BJ (cell line): Measurements from ENCODE around the gene NME3. TPM values are rescaled to one million over a fixed set of nuclear protein-coding genes. Genes with fewer than 3 reads are reported as not detected.
A peak's percentile ranks its signal among the peaks of the same experiment; 100 is the strongest.

Source experiments
- CTCF ChIA-PET: fragments of 350-600 bp; formaldehyde crosslinking; extraction: SDS; loops from one replicate; lab custom pipeline; 2021; ENCODE audit warnings: antibody characterized with exemption, inconsistent platforms; lab: Yijun Ruan, JAX
- POLR2A ChIA-PET: fragments of 300-600 bp; sonication (Branson Sonifier 250); formaldehyde crosslinking; extraction: SDS; loops from one replicate; lab custom pipeline; 2021; ENCODE audit warnings: antibody characterized with exemption; lab: Charles Lee
- DNase-seq: peaks from one replicate; pipeline ENCODE4 v3.0.0-alpha.2; 2011; ENCODE audit warnings: low read depth
- H3K27me3 ChIP-seq: 2 replicates; pipeline ENCODE4 v1.6.0; 2011; ENCODE audit warnings: low read length; ENCODE audit not compliant: control insufficient read depth, insufficient read depth
- H3K36me3 ChIP-seq: 2 replicates; pipeline ENCODE4 v1.5.1; 2011; ENCODE audit warnings: low read length; ENCODE audit not compliant: control insufficient read depth, insufficient read depth
- H3K4me3 ChIP-seq: 2 replicates; pipeline ENCODE4 v1.5.1; 2011; ENCODE audit warnings: low read depth, mild to moderate bottlenecking, control low read depth, low read length
- polyA plus RNA-seq: library from polyadenylated mRNA; depleted of rRNA; stranded (reverse); fragments of >200 nt; gene quantifications from 2 replicates; pipeline ENCODE4 v1.2.3, GENCODE V29; 2011
- TF ChIP-seq, protein P1 (sequence below): IDR thresholded peaks from 2 replicates; pipeline ENCODE4 v1.5.1; 2011; ENCODE audit warnings: low read depth, mild to moderate bottlenecking, control low read depth, inconsistent platforms, low read length, moderate library complexity; ENCODE audit not compliant: insufficient read depth

NME3 gene
- polyA plus RNA-seq, 1 experiment, result 34.3 TPM

DNA sequence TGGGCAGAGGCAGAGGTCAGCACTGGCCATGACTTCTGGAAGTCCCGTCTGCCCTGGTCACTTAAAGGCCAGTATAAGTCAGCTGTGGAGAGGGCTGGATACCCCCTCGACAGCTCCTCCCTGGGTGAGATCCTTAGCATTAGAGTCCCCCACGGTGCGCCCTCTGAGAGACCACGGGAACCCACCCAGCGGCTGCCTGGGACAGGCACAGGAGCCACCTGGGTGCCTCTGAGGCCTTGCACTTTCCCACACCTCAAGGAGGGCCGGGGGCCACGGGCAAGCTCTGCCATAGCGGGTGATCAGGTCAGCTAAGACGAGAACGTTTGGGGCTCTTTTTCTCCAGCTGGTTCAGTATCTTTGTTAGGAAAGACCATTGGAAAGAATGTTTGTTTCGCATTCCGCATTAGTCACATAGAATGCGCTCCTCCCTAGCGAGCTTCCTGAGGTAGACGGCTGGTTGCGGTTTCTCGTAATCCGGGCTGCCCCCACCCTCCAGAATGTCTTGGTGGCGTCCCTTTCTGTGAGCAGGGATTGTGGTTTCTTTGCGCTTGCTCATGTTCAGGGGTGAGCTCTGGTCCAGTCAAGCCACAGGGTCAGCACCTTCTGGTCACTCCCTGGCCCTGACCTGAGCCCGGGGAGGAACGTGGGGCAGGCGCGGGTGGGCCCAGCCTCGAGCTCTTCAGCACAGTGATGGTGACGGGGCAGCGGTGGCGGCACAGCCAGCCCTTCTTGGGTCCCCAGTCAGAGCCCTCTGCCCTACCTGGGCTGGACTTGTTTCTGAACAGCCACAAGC is 25.2 kb downstream of the NME3 start:
- CTCF ChIA-PET, result interaction anchor here (0.7 to 1.5 kb wide), 5 partner anchors 12 to 40 kb away, joined by 3 to 5 read pairs (median 3); partner anchors contain the start of genes EME2, MAPK8IP3 and MRPS34
- TF ChIP-seq, protein P1, sequence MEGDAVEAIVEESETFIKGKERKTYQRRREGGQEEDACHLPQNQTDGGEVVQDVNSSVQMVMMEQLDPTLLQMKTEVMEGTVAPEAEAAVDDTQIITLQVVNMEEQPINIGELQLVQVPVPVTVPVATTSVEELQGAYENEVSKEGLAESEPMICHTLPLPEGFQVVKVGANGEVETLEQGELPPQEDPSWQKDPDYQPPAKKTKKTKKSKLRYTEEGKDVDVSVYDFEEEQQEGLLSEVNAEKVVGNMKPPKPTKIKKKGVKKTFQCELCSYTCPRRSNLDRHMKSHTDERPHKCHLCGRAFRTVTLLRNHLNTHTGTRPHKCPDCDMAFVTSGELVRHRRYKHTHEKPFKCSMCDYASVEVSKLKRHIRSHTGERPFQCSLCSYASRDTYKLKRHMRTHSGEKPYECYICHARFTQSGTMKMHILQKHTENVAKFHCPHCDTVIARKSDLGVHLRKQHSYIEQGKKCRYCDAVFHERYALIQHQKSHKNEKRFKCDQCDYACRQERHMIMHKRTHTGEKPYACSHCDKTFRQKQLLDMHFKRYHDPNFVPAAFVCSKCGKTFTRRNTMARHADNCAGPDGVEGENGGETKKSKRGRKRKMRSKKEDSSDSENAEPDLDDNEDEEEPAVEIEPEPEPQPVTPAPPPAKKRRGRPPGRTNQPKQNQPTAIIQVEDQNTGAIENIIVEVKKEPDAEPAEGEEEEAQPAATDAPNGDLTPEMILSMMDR, result no peak
- peak; percentile 37 for DNase-seq
- peaks cover 36% of the 10 kb centered on the region for H3K36me3 ChIP-seq
- H3K4me3 ChIP-seq, result no peak overlapping the region
- POLR2A ChIA-PET, result no interaction called here
- H3K27me3 ChIP-seq, result no peaks in the 10 kb centered on the region

DNA sequence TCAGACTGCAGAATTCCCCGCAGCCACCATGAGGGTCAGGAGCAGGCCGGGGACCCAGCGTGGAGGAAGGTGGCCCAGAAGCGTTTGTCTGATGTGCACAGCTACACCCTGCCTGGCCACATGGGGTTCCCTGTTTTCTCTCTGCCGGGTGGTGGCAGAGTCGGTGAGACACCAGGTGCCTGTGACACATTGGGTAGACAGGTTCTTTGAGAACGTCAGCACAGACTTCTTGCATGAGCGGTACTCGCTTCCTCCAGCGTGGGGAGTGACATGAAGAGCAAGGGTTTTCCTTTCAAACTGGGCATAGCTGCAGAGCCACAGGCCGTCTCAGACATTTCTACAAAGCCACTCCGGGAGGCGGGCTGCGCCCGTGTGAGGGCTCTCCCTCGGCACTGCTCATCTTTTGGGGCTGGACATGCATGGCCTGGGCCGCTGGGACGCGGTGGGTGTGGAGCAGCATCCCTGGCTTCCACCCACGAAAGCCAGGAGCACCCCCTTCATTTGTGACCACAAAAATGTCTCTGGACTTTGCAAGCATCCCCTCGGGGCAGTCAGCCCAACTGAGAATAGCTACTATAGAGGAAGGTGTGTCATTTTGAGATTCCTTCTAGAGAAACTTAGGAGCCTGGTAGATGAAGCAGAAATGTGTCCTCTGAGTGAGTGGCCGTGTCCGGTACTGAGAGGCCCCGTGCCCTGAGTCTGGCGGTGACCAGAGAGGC is 26.0 kb downstream of the NME3 start:
- CTCF ChIA-PET, result interaction anchor here (0.7 to 1.4 kb wide), 4 partner anchors 12 to 39 kb away, joined by 3 to 5 read pairs (median 3); partner anchors contain the start of genes EME2, MAPK8IP3 and MRPS34
- Histone ChIP-seq H3K36me3 (peaks cover 38% of the 10 kb centered on the region), H3K4me3 (no peak overlapping the region), H3K27me3 (no peaks in the 10 kb centered on the region)
- DNase-seq, result peak; percentile 75
- TF ChIP-seq, protein P1, result no peak
- POLR2A ChIA-PET, result no interaction called here

DNA sequence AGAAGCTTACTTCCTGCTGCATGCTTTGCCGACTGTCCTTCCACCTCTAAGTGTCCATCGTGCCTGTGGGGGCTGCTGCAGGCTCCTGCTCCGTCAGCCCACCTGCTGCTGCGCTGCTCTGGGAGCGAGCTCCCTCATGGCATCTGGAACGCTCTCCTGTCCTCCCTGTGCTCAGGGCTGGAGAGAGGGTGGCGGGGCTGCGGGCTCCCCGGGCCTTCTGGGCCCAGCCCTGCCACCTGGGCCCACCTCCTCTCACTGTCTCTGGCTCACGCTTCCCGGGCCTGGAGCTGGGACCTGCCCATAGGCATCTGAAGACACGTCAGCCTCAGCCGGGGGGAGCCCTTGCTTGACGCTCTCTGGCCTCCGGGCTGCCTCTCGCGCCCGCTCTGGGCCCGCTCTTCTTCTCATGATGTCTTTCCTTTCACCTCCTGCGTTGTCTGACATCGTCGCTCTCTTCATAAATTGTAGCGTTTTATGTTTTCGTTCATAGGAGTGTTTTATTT is 27.0 kb downstream of the NME3 start:
- H3K4me3 ChIP-seq, result no peak overlapping the region
- ChIA-PET POLR2A (no interaction called here), CTCF (interaction anchor here (0.8 to 0.9 kb wide), 2 partner anchors 20 to 38 kb away, joined by 3 read pairs; partner anchors contain the start of gene MAPK8IP3)
- peaks cover 35% of the 10 kb centered on the region for H3K36me3 ChIP-seq
- TF ChIP-seq, protein P1, result no peak
- DNase-seq, result no peak
- no peaks in the 10 kb centered on the region for H3K27me3 ChIP-seq

DNA sequence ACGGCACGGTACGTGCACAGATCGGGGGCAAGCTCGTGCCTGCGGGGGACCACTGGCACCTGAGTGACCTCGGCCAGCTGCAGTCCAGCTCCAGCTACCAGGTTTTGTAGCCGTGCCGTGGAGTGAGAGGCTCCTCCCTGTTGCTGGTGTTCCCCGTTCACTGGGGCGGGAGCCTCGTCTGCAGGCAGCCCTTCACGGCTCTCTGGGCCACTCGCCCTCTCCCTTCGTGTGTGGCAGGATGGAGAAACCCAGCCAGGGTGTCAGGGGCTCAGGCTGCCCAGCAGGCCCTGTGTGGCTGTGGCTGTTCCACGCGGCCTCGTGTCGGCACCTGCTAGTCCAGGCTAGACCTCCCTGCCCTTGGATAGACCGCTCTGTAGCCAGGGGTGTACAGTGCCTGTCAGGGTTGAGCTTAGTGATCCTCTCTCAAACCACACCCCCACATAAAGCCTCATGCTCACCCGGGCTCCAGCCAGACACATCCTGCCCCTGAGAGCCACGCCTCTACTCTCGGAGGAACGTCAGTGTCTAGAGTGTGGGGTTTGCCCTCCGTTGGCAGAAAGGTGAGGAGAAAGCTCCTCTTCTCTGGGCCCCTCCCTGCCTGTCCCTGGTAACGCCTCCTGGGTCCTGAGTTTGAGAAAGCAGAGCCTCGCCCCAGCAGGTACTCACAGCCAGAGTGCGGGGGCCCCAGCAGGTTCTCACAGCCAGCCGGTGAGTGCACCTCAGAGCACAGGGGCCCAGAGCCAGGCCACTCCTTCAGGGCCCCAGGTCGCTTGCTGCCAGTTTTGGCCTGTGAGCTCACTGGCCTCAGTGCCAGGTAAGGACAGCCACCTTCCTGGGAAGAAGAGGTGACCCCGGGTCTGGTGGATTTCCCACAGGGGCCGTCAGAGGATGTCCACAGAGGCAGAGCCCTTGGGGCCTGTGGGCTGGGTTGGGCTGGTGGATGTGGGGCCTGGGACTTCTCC is 27.7 kb downstream of the NME3 start:
- CTCF ChIA-PET, result interaction anchor here (0.8 to 0.9 kb wide), 2 partner anchors 21 to 38 kb away, joined by 3 read pairs; partner anchors contain the start of gene MAPK8IP3
- TF ChIP-seq, protein P1, result no peak
- H3K27me3 ChIP-seq, result no peaks in the 10 kb centered on the region
- POLR2A ChIA-PET, result no interaction called here
- peaks cover 28% of the 10 kb centered on the region for H3K36me3 ChIP-seq
- no peak overlapping the region for H3K4me3 ChIP-seq
- no peak for DNase-seq
